Lung (tissue), 12 donors: Measurements from ENCODE around the gene ARL6IP5. TPM values are rescaled to one million over a fixed set of nuclear protein-coding genes. Genes with fewer than 3 reads are reported as not detected.

Source experiments
- ATAC-seq: fragments of 200-7000 bp; cut with Tn5 transposase; one replicate; pipeline ENCODE4 v1.9.1; 2020; ENCODE audit warnings: moderate number of reproducible peaks; ENCODE audit not compliant: insufficient read depth, low FRiP score
- DNase-seq, 3 donors: peaks; one replicate each; pipeline ENCODE4 v3.0.0-alpha.2; 2013 to 2017
- H3K27ac ChIP-seq, 2 donors: one replicate each; pipeline ENCODE4 v1.5.1; 2013; ENCODE audit warnings: mild to moderate bottlenecking in 2 of 2, moderate library complexity in 2 of 2, control low read depth in 1 of 2, inconsistent platforms in 1 of 2, low read depth in 1 of 2, low read length in 1 of 2
- H3K27me3 ChIP-seq, 3 donors: one replicate each; pipeline ENCODE4 v1.5.1; 2013; ENCODE audit warnings: low read length in 2 of 3; ENCODE audit not compliant: control insufficient read depth in 3 of 3, insufficient read depth in 3 of 3
- H3K36me3 ChIP-seq, 4 donors: one replicate each; pipeline ENCODE4 v1.5.1; 2013; ENCODE audit warnings: low read length in 4 of 4, mild to moderate bottlenecking in 1 of 4, moderate library complexity in 1 of 4; ENCODE audit not compliant: control insufficient read depth in 4 of 4, insufficient read depth in 4 of 4
- H3K4me1 ChIP-seq, 5 donors: one replicate each; pipeline ENCODE4 v1.5.1; 2013; ENCODE audit warnings: low read length in 5 of 5, mild to moderate bottlenecking in 2 of 5, moderate library complexity in 1 of 5; ENCODE audit not compliant: control insufficient read depth in 5 of 5, insufficient read depth in 5 of 5
- H3K4me3 ChIP-seq: one replicate; pipeline ENCODE4 v1.5.1; 2013; ENCODE audit warnings: mild to moderate bottlenecking, control low read depth, moderate library complexity
- H3K9ac ChIP-seq, 2 donors: one replicate each; pipeline ENCODE4 v1.5.1; 2013; ENCODE audit warnings: low read length in 2 of 2, control low read depth in 1 of 2; ENCODE audit not compliant: insufficient read depth in 1 of 2
- H3K9me3 ChIP-seq, 4 donors: one replicate each; pipeline ENCODE4 v1.5.1; 2013; ENCODE audit warnings: low read length in 3 of 4, mild to moderate bottlenecking in 1 of 4, moderate library complexity in 1 of 4; ENCODE audit not compliant: control insufficient read depth in 4 of 4, insufficient read depth in 3 of 4
- WGBS, 2 donors: extraction: QIAGEN DNeasy Blood & Tissue Kit; methylation state at CpG; one replicate each; pipeline ENCODE4 v1.1.7; 2013; 5-methylcytosine and 5-hydroxymethylcytosine counted together
- polyA plus RNA-seq, 2 donors: library from polyadenylated mRNA; stranded (reverse); fragments of 200-250 nt; gene quantifications; one replicate each; pipeline ENCODE4 v1.2.1, GENCODE V29; 2013
- total RNA-seq, 2 donors: library from RNA; depleted of rRNA in 1 of 2; stranded (reverse); fragments of >200 nt in 1 of 2; gene quantifications; one replicate each; pipeline ENCODE4 v1.2.1, GENCODE V29; 2014 to 2021
- TF ChIP-seq, protein P1 (sequence below): IDR thresholded peaks from 2 replicates; pipeline ENCODE4 v1.5.1; 2012; ENCODE audit warnings: mild to moderate bottlenecking; ENCODE audit errors: control extremely low read depth, extremely low read depth
- donor health status: control.
- donor health status: control.
- donor health status: Bipolar disorder and iron deficiency.
- donor health status: healthy.
- donor health status: DM: yes; HTN: yes; CAD: no.

ARL6IP5 gene
- total and polyA plus RNA-seq, 4 donors = 105 to 132 (median 121) TPM

DNA sequence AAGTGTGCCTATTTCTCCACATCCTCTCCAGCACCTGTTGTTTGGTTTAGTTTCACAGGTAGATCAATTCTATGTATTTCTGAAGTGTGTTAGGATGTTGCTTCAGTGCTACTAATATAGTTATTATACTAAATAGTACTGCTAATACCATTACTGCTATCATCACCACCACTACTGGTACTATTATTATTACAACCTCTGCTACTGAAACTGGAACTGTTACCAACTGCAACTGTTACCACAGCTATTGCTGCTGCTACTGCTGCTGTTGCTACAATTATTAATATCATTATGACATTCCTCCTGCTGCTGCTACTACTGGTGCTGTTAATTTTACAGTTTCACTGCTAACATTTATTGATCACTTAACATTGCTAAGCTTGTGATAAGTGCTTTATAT, 46.0 kb downstream of the ARL6IP5 start:
- Histone ChIP-seq H3K27ac (no peak overlapping the region), H3K36me3 (no peaks in the 10 kb centered on the region), H3K9ac (no peak overlapping the region), H3K27me3 (no peaks in the 10 kb centered on the region), H3K4me3 (no peak overlapping the region), H3K4me1 (no peaks in the 10 kb centered on the region), H3K9me3 (no peaks in the 10 kb centered on the region)
- TF ChIP-seq, protein P1, sequence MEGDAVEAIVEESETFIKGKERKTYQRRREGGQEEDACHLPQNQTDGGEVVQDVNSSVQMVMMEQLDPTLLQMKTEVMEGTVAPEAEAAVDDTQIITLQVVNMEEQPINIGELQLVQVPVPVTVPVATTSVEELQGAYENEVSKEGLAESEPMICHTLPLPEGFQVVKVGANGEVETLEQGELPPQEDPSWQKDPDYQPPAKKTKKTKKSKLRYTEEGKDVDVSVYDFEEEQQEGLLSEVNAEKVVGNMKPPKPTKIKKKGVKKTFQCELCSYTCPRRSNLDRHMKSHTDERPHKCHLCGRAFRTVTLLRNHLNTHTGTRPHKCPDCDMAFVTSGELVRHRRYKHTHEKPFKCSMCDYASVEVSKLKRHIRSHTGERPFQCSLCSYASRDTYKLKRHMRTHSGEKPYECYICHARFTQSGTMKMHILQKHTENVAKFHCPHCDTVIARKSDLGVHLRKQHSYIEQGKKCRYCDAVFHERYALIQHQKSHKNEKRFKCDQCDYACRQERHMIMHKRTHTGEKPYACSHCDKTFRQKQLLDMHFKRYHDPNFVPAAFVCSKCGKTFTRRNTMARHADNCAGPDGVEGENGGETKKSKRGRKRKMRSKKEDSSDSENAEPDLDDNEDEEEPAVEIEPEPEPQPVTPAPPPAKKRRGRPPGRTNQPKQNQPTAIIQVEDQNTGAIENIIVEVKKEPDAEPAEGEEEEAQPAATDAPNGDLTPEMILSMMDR = no peak
- no peak for ATAC-seq
- DNase-seq = no peak

DNA sequence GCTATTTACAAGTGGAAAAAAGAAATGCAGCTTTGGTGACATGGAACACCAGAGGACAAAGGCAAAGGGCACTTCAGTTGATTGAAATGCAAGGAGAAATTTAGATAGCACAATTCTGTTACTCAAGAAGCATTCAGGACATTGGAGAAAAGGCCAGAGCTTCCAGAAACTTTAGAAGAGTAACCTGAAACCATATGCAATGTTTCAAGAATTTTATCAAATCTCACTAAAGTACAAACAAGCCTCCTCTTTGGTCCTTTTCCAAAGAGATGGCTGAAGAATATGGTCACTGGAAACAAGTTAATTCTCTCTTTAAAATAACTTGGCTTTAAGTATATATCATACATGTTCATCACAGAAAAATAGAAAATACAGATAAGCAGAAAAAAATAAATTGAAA, 52.3 kb downstream of the ARL6IP5 start:
- H3K36me3 ChIP-seq = no peaks in the 10 kb centered on the region
- no peaks in the 10 kb centered on the region for H3K27me3 ChIP-seq
- TF ChIP-seq, protein P1 = no peak
- peaks cover 0 to under 1% (median 0%) of the 10 kb centered on the region in 5 donors for H3K4me1 ChIP-seq
- DNase-seq = no peak
- ATAC-seq = no peak
- no peak overlapping the region for H3K9ac ChIP-seq
- no peak overlapping the region for H3K4me3 ChIP-seq
- no peaks in the 10 kb centered on the region for H3K9me3 ChIP-seq
- no peak overlapping the region for H3K27ac ChIP-seq

DNA sequence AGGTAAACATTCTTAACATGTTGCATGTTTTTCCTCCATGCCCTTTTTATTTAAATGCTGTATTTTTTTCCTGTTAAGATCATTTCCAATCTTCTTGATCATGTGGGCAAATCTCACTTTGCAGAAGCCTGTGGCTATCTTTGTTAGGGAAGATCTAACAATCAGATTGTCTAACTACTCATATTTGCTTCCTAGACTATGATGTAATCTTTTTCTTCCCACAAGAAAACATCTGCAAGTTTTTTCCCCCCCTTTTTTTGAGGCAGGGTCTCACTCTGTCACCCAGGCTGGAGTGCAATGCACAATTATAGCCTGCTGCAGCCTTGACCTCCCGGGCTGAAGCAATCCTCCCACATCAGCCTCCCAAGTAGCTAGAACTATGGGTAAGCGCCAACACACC, 52.7 kb downstream of the ARL6IP5 start:
- no peaks in the 10 kb centered on the region for H3K27me3 ChIP-seq
- peaks cover 0 to 4% (median 0%) of the 10 kb centered on the region in 5 donors for H3K4me1 ChIP-seq
- ATAC-seq (no peak), DNase-seq (no peak)
- TF ChIP-seq, protein P1 = no peak
- no peak overlapping the region for H3K4me3 ChIP-seq
- H3K9me3 ChIP-seq = no peaks in the 10 kb centered on the region
- no peak overlapping the region for H3K27ac ChIP-seq
- WGBS, 2 donors = 98 to 100% methylated on average over 2 of the region's 2 CpGs
- no peaks in the 10 kb centered on the region for H3K36me3 ChIP-seq
- H3K9ac ChIP-seq = no peak overlapping the region

DNA sequence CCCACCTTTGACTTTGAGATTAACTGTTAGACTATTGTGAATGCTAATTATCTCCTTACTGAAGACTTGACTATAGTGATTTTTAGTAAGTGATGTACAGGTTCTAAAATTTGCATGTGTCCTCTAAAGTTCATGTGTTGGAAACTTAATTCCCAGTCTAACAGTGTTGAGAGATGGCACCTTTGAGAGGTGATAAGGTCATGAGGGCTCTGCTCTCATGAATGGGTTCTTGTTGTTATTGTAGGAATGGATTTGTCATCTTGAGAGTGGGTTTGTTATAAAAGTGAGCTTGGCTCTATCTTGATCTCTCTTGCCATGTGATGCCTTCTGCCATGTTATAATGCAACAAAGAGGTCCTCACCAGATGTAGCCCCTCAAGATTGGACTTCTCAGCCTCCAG, 56.6 kb downstream of the ARL6IP5 start:
- Histone ChIP-seq H3K36me3 (no peaks in the 10 kb centered on the region), H3K9me3 (no peaks in the 10 kb centered on the region), H3K27me3 (no peaks in the 10 kb centered on the region), H3K4me1 (peaks cover 0 to 5% (median 0%) of the 10 kb centered on the region in 5 donors), H3K9ac (no peak overlapping the region), H3K4me3 (no peak overlapping the region), H3K27ac (no peak overlapping the region)
- ATAC-seq (no peak), DNase-seq (no peak)
- TF ChIP-seq, protein P1 = no peak
